Glutamatergic neuron (in vitro differentiated cells): ENCODE data around the gene CBX4. TPM values are rescaled to one million over a fixed set of nuclear protein-coding genes. Genes with fewer than 3 reads are reported as not detected.

Experiments
- DNase-seq: peaks from one replicate; pipeline ENCODE4 v3.0.0; 2022
- H3K27ac Mint-ChIP-seq: one replicate; pipeline ENCODE4 v1.8.0; 2020; ENCODE audit warnings: mild to moderate bottlenecking, mixed read lengths, inconsistent platforms; ENCODE audit not compliant: unreplicated experiment
- H3K27me3 Mint-ChIP-seq: one replicate; pipeline ENCODE4 v1.8.0; 2020; ENCODE audit warnings: mild to moderate bottlenecking, moderate library complexity, mixed read lengths, inconsistent platforms; ENCODE audit not compliant: unreplicated experiment
- H3K36me3 Mint-ChIP-seq: one replicate; pipeline ENCODE4 v1.8.0; 2020; ENCODE audit warnings: mild to moderate bottlenecking, mixed read lengths, inconsistent platforms; ENCODE audit not compliant: unreplicated experiment
- H3K4me1 Mint-ChIP-seq: one replicate; pipeline ENCODE4 v1.8.0; 2020; ENCODE audit warnings: mild to moderate bottlenecking, low read depth, mixed read lengths, inconsistent platforms; ENCODE audit not compliant: unreplicated experiment
- H3K4me3 Mint-ChIP-seq: one replicate; pipeline ENCODE4 v1.8.0; 2020; ENCODE audit warnings: mild to moderate bottlenecking, mixed read lengths, inconsistent platforms; ENCODE audit not compliant: unreplicated experiment
- H3K9me3 Mint-ChIP-seq: one replicate; pipeline ENCODE4 v1.8.0; 2020; ENCODE audit warnings: mild to moderate bottlenecking, moderate library complexity, mixed read lengths, inconsistent platforms; ENCODE audit not compliant: unreplicated experiment
- total RNA-seq: library from RNA; stranded (reverse); fragmentation: NEBNext Ultra II Directional; extraction: Animal tissue kit (Norgen Biotek cat#: 25700); gene quantifications from one replicate; pipeline ENCODE4 v1.2.1, GENCODE V29; 2021; ENCODE audit not compliant: unreplicated experiment
- TF ChIP-seq, protein P1 (sequence below): fragments of 200-600 bp; sonication (generic); IDR thresholded peaks from one replicate; pipeline ENCODE4 v1.5.0; 2021; ENCODE audit not compliant: partially characterized antibody, unreplicated experiment

The CBX4 gene
- total RNA-seq, 1 donor from 2014 or later = 19.3 TPM

DNA sequence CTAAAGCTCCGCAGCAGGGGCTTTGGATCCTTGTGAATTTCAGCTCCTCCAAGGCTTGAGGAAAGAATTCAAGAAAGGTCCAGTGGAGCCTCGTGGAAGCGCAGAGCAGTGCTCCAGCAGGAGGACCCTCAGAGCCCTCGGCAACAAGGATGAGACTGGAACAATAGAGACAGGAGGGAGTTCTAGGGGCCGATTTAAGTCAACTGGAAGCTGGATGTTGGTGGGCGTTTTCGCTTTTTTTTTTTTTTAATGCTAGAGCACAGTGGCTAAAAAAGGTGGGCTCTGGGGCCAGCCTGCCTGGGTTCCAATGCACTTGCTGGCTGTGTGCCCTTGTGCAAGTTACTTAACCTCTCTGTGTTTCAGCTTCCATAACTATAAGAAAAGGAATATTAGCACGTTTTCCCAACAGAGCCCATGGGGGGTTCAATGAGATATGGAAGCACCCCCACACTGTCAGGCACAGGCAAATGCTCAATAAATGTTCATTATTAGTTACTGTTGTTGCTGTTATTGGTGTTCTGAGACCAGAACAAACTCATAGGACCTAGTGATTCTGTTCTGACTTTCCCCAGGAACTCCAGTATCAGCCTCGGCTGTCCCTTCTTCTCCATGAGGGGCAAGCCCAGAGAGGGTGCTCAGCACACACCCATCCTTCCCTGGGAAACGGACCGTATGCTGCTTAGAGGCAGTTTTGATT is 37.1 kb downstream of the CBX4 start:
- Mint-ChIP-seq H3K4me1 (peaks cover 22% of the 10 kb centered on the region), H3K36me3 (peaks cover 3% of the 10 kb centered on the region), H3K9me3 (peaks cover 22% of the 10 kb centered on the region), H3K27ac (no peak overlapping the region), H3K27me3 (peaks cover 48% of the 10 kb centered on the region), H3K4me3 (no peak overlapping the region)
- no peak for DNase-seq
- TF ChIP-seq, protein P1, sequence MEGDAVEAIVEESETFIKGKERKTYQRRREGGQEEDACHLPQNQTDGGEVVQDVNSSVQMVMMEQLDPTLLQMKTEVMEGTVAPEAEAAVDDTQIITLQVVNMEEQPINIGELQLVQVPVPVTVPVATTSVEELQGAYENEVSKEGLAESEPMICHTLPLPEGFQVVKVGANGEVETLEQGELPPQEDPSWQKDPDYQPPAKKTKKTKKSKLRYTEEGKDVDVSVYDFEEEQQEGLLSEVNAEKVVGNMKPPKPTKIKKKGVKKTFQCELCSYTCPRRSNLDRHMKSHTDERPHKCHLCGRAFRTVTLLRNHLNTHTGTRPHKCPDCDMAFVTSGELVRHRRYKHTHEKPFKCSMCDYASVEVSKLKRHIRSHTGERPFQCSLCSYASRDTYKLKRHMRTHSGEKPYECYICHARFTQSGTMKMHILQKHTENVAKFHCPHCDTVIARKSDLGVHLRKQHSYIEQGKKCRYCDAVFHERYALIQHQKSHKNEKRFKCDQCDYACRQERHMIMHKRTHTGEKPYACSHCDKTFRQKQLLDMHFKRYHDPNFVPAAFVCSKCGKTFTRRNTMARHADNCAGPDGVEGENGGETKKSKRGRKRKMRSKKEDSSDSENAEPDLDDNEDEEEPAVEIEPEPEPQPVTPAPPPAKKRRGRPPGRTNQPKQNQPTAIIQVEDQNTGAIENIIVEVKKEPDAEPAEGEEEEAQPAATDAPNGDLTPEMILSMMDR = no peak

DNA sequence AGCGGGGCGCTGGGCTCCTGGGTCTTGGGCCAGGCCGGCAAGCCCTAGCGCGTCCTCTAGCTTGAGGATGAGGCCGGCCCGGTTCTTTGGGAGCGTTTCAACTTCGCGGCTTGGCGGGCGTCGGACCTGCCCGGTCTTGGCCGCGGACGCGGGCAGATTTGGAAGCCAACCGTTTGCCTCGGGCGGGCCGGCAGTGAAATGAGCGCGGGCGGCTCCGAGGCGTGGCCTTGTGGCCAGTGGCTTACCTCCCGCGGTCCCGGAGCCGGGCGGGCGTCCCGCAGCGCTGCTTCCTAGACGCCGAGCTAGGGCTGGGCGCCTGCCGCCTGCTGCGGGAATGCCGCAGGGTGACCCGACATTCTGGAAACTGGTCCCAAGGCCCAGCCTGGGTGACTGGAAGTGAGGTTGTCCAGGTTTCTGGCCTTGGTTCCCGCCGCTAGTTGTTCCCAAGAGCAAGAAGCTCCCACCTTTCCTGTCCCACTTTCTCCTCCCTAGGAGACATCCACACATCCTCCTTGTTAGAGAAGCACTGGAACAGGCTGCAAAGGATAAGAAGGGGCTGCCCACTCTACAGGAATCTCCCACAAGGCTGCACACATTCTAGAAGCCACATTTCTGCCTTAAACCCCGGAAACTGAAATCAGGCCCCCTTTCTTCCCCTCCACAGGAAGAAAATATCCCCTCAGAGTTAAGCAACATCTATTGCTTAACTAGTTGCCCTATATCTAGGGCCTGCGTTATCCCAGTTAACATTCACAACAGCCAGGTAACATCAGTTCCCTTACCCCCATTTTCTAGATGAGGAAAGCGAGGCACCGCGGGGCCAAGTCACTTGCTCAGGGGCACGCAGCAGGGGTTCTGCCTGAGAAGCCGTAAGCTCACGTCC is 37.8 kb downstream of the CBX4 start:
- DNase-seq = peak; percentile 57
- peaks cover 42% of the 10 kb centered on the region for H3K27me3 Mint-ChIP-seq
- H3K4me1 Mint-ChIP-seq = peaks cover 22% of the 10 kb centered on the region
- H3K36me3 Mint-ChIP-seq = peaks cover 3% of the 10 kb centered on the region
- H3K27ac Mint-ChIP-seq = no peak overlapping the region
- peaks cover 20% of the 10 kb centered on the region for H3K9me3 Mint-ChIP-seq
- TF ChIP-seq, protein P1 = no peak
- no peak overlapping the region for H3K4me3 Mint-ChIP-seq

DNA sequence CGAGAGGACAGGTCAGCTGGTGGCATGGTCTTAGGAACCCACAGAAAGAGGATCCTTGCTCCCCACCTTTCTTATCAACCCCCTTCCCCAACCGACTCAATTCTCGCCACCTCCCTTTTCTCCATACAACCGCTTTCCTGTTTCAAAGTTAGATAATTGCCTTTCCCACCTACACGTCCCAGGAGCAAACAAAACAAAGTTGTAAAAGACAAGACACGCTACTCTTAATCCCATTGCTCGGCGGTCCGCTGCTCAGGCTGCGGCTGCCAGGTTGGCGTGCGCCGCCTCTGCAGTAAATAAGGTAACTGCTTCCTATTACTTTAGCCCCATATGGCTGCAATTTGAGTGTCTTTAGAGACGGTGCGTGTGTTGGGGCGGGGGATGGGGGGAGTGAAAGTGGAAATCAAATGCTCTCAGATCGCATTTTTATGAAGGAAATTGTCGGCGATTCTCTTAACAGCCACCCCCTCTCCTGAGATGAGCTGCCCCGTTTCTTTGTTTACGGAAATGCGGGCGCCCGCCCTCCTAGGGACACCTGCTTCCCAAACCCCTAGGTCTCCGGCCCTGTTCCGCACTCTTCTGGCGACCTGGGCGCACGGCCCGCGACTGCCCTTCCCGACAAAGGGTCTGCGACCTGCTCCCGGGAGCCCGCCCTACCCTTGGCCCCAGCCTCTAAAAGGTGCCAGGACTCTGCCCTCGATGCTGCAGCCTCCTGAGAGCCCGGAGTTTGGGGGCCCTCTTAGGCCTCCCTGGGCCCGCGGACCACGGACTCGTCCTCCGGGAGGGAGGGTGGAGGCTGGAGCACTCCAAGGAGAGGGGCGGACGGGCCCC is 38.7 kb downstream of the CBX4 start:
- Mint-ChIP-seq H3K4me1 (peaks cover 22% of the 10 kb centered on the region), H3K27ac (no peak overlapping the region), H3K4me3 (peak overlapping the region; percentile 85), H3K27me3 (peaks cover 44% of the 10 kb centered on the region), H3K36me3 (peaks cover 3% of the 10 kb centered on the region), H3K9me3 (peaks cover 20% of the 10 kb centered on the region)
- TF ChIP-seq, protein P1 = no peak
- DNase-seq = peak; percentile 71

DNA sequence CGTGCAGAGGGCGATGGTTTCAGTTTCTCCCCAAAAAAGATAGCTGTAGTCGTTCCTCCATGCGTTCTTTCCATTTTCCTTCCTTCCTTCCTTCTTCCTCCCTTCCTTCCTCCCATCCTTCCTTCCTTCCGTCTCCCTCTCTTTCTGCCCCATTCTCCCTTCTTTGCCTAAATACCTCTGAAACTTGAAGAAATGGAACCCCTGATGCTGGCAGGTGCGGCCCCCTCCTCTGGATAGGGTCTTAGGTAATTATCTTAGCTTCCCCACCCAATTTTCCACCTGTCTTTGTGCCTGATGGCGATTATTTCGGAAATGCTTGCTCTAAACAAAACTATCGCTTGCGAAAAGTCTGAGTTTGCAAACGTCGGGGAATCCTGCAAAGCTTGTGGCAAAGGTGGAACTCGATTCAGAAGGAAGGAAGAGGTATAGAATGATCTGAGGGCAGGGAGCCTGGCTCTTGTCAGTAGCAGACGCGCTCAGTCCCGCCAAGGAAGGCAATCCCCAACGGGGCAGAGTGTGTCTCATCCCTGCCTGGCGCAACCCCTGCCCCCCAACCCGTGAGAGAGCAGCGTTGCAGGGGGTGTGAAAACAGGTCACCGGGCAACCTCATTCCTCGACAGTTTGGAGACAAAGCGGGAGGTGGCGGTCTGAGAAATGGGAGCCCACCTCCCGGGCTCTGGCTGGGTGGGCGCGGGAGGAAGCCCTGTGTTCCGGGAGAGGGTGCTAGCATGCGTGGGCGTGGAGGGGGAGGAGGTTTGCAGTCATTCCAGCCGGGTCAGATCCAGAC is 39.5 kb downstream of the CBX4 start:
- DNase-seq = peak; percentile 35
- peaks cover 3% of the 10 kb centered on the region for H3K36me3 Mint-ChIP-seq
- peak overlapping the region; percentile 2 for H3K27ac Mint-ChIP-seq
- TF ChIP-seq, protein P1 = no peak
- peak overlapping the region; percentile 85 for H3K4me3 Mint-ChIP-seq
- H3K27me3 Mint-ChIP-seq = peaks cover 37% of the 10 kb centered on the region
- H3K9me3 Mint-ChIP-seq = peaks cover 19% of the 10 kb centered on the region
- H3K4me1 Mint-ChIP-seq = peaks cover 20% of the 10 kb centered on the region
